Bronchial epithelial cell (primary cell): Measurements from ENCODE around the gene HBE1. TPM values are rescaled to one million over a fixed set of nuclear protein-coding genes. Genes with fewer than 3 reads are reported as not detected.
"Not testable (repeated sequence)": the region's sequence is repeated elsewhere in the genome, so short reads cannot be mapped to it uniquely, and the experiment has no call there.

Source experiments
- DNase-seq: peaks from one replicate; pipeline ENCODE4 v3.0.0-alpha.2; 2010; ENCODE audit warnings: low read depth
- FAIRE-seq: peaks from 2 replicates; lab custom pipeline; 2011; peaks lifted over from hg19 to GRCh38; lab: Jason Lieb, UNC
- H3K27me3 ChIP-seq: 2 replicates; pipeline ENCODE4 v1.5.1; 2011; ENCODE audit warnings: low read length; ENCODE audit not compliant: control insufficient read depth, insufficient read depth
- H3K36me3 ChIP-seq: 2 replicates; pipeline ENCODE4 v1.5.1; 2011; ENCODE audit warnings: low read length; ENCODE audit not compliant: control insufficient read depth, insufficient read depth
- H3K4me3 ChIP-seq: 2 replicates; pipeline ENCODE4 v1.5.1; 2011; ENCODE audit warnings: mild to moderate bottlenecking, low read depth, low read length, control low read depth
- CTCF ChIP-seq: IDR thresholded peaks from 2 replicates; pipeline ENCODE4 v1.5.1; 2011; ENCODE audit warnings: mild to moderate bottlenecking, moderate library complexity, low read length, control low read depth, inconsistent platforms; ENCODE audit not compliant: insufficient read depth, severe bottlenecking
- total RNA-seq: library from RNA; depleted of rRNA; stranded (reverse); fragments of >200 nt; gene quantifications from 2 replicates; pipeline ENCODE4 v1.2.1, GENCODE V29; 2014

HBE1 gene
- total RNA-seq, 1 donor from 2014 or later = not detected

GRCh38 chr11:5267033-5267563 is 2.6 kb downstream of the HBE1 start:
- Histone ChIP-seq H3K4me3 (no peak overlapping the region), H3K36me3 (no peaks in the 10 kb centered on the region), H3K27me3 (no peaks in the 10 kb centered on the region)
- FAIRE-seq (no peak), DNase-seq (no peak)
- TF ChIP-seq CTCF = no peak

GRCh38 chr11:5266609-5267008 is 3.1 kb downstream of the HBE1 start:
- H3K4me3 ChIP-seq = no peak overlapping the region
- FAIRE-seq (no peak), DNase-seq (no peak)
- no peak for TF ChIP-seq CTCF
- no peaks in the 10 kb centered on the region for H3K36me3 ChIP-seq
- no peaks in the 10 kb centered on the region for H3K27me3 ChIP-seq

GRCh38 chr11:5265832-5266231 is 3.9 kb downstream of the HBE1 start:
- no peak for TF ChIP-seq CTCF
- Histone ChIP-seq H3K4me3 (no peak overlapping the region), H3K36me3 (no peaks in the 10 kb centered on the region), H3K27me3 (no peaks in the 10 kb centered on the region)
- no peak for FAIRE-seq
- no peak for DNase-seq

- Histone ChIP-seq H3K27me3 (no peaks in the 10 kb centered on the region), H3K36me3 (no peaks in the 10 kb centered on the region), H3K4me3 (no peak overlapping the region)
- no peak for TF ChIP-seq CTCF
- no peak for DNase-seq
- FAIRE-seq = no peak
Measured at GRCh38 chr11:5258543-5259262, 11.0 kb downstream of the HBE1 start.

- DNase-seq = no peak
- H3K4me3 ChIP-seq = no peak overlapping the region
- no peaks in the 10 kb centered on the region for H3K36me3 ChIP-seq
- no peak for FAIRE-seq
- no peaks in the 10 kb centered on the region for H3K27me3 ChIP-seq
- no peak for TF ChIP-seq CTCF
Measured at GRCh38 chr11:5257296-5257695, 12.4 kb downstream of the HBE1 start.

GRCh38 chr11:5254646-5255413 is 14.9 kb downstream of the HBE1 start, which contains the start of gene HBG2:
TSS of gene HBG2 (minus strand) at chr11:5254781. CDS start at chr11:5254728, 53 bp downstream.
- H3K27me3 ChIP-seq, H3K4me3 ChIP-seq, DNase-seq, FAIRE-seq, H3K36me3 ChIP-seq: not testable (repeated sequence)

- not testable (repeated sequence) for DNase-seq, H3K36me3 ChIP-seq, H3K4me3 ChIP-seq, H3K27me3 ChIP-seq, FAIRE-seq
Measured at GRCh38 chr11:5254023-5254422, 15.7 kb downstream of the HBE1 start.

GRCh38 chr11:5253440-5253839 is 16.3 kb downstream of the HBE1 start:
- not testable (repeated sequence) for FAIRE-seq

More at GRCh38 chr11:5253440-5253839, 16.3 kb downstream of the HBE1 start:
- not testable (repeated sequence) for H3K27me3 ChIP-seq, H3K4me3 ChIP-seq, H3K36me3 ChIP-seq, DNase-seq
